Measurements from ENCODE around the gene RNF114.
"Not testable (repeated sequence)": the region's sequence is repeated elsewhere in the genome, so short reads cannot be mapped to it uniquely, and the experiment has no call there.

RNF114 gene

GRCh38 chr20:49957089-49957938 lies 21.1 kb downstream of the RNF114 start:
- H3K27ac Mint-ChIP-seq, result peak overlapping the region; percentile 95
- peaks cover 64% of the 10 kb centered on the region for H3K36me3 Mint-ChIP-seq
- not testable (repeated sequence) for H3K9me3 Mint-ChIP-seq; ATAC-seq; DNase-seq (ENCODE audit: low spot score in 2 of 2)
- H3K4me1 Mint-ChIP-seq, result peaks cover 29% of the 10 kb centered on the region
- H3K4me3 Mint-ChIP-seq, result peak overlapping the region; percentile 69

GRCh38 chr20:49961413-49961812 lies 25.2 kb downstream of the RNF114 start:
- no peak overlapping the region for H3K27ac Mint-ChIP-seq
- peaks cover 34% of the 10 kb centered on the region for H3K36me3 Mint-ChIP-seq
- peaks cover 25% of the 10 kb centered on the region for H3K4me1 Mint-ChIP-seq

GRCh38 chr20:49964964-49965780 lies 29.0 kb downstream of the RNF114 start:
- H3K27ac Mint-ChIP-seq, result no peak overlapping the region
- H3K36me3 Mint-ChIP-seq, result peaks cover 10% of the 10 kb centered on the region
- H3K4me1 Mint-ChIP-seq, result no peaks in the 10 kb centered on the region
- no peak overlapping the region for H3K4me3 Mint-ChIP-seq
- no peak for DNase-seq (ENCODE audit: low spot score in 2 of 2)
- no peaks in the 10 kb centered on the region for H3K9me3 Mint-ChIP-seq
- ATAC-seq, result peak; percentile 51

More at GRCh38 chr20:49961413-49961812, 25.2 kb downstream of the RNF114 start:
- no peak for ATAC-seq
- DNase-seq (ENCODE audit: low spot score in 2 of 2), result no peak
- H3K9me3 Mint-ChIP-seq, result no peaks in the 10 kb centered on the region
- no peak overlapping the region for H3K4me3 Mint-ChIP-seq

- H3K4me3 Mint-ChIP-seq, result no peak overlapping the region
- no peaks in the 10 kb centered on the region for H3K4me1 Mint-ChIP-seq
- H3K27ac Mint-ChIP-seq, result no peak overlapping the region
- H3K9me3 Mint-ChIP-seq, result no peaks in the 10 kb centered on the region
- no peak for DNase-seq (ENCODE audit: low spot score in 2 of 2)
- no peak for ATAC-seq
- peaks cover 10% of the 10 kb centered on the region for H3K36me3 Mint-ChIP-seq
Measured at GRCh38 chr20:49965781-49966305, 29.6 kb downstream of the RNF114 start.

GRCh38 chr20:49966861-49967260 lies 30.7 kb downstream of the RNF114 start:
- ATAC-seq (no peak), DNase-seq (ENCODE audit: low spot score in 2 of 2) (no peak)
- Mint-ChIP-seq H3K36me3 (peaks cover 10% of the 10 kb centered on the region), H3K9me3 (no peaks in the 10 kb centered on the region), H3K4me1 (no peaks in the 10 kb centered on the region), H3K27ac (no peak overlapping the region), H3K4me3 (no peak overlapping the region)

- Mint-ChIP-seq H3K9me3 (no peaks in the 10 kb centered on the region), H3K36me3 (peaks cover 3% of the 10 kb centered on the region), H3K4me3 (no peak overlapping the region), H3K27ac (no peak overlapping the region), H3K4me1 (no peaks in the 10 kb centered on the region)
- ATAC-seq, result no peak
- no peak for DNase-seq (ENCODE audit: low spot score in 2 of 2)
Measured at GRCh38 chr20:49969234-49969633, 33.0 kb downstream of the RNF114 start.

GRCh38 chr20:49969946-49970345 lies 33.7 kb downstream of the RNF114 start:
- H3K4me3 Mint-ChIP-seq, result no peak overlapping the region
- no peak overlapping the region for H3K27ac Mint-ChIP-seq
- DNase-seq (ENCODE audit: low spot score in 2 of 2) (no peak), ATAC-seq (no peak)
- H3K4me1 Mint-ChIP-seq, result no peaks in the 10 kb centered on the region
- H3K9me3 Mint-ChIP-seq, result no peaks in the 10 kb centered on the region
- H3K36me3 Mint-ChIP-seq, result no peaks in the 10 kb centered on the region

- no peak for DNase-seq (ENCODE audit: low spot score in 2 of 2)
- no peak overlapping the region for H3K4me3 Mint-ChIP-seq
- H3K4me1 Mint-ChIP-seq, result no peaks in the 10 kb centered on the region
- no peaks in the 10 kb centered on the region for H3K36me3 Mint-ChIP-seq
- H3K27ac Mint-ChIP-seq, result no peak overlapping the region
- no peaks in the 10 kb centered on the region for H3K9me3 Mint-ChIP-seq
- ATAC-seq, result no peak
Measured at GRCh38 chr20:49970498-49970897, 34.3 kb downstream of the RNF114 start.

GRCh38 chr20:49973981-49974380 lies 37.8 kb downstream of the RNF114 start:
- Mint-ChIP-seq H3K4me3 (no peak overlapping the region), H3K36me3 (no peaks in the 10 kb centered on the region), H3K4me1 (no peaks in the 10 kb centered on the region), H3K9me3 (no peaks in the 10 kb centered on the region), H3K27ac (no peak overlapping the region)
- no peak for ATAC-seq
- no peak for DNase-seq (ENCODE audit: low spot score in 2 of 2)

GRCh38 chr20:49976542-49976941 lies 40.3 kb downstream of the RNF114 start:
- Mint-ChIP-seq H3K27ac (no peak overlapping the region), H3K9me3 (no peaks in the 10 kb centered on the region), H3K36me3 (no peaks in the 10 kb centered on the region), H3K4me3 (no peak overlapping the region), H3K4me1 (no peaks in the 10 kb centered on the region)
- no peak for DNase-seq (ENCODE audit: low spot score in 2 of 2)
- ATAC-seq, result peak; percentile 38

GRCh38 chr20:49977740-49978139 lies 41.5 kb downstream of the RNF114 start:
- not testable (repeated sequence) for DNase-seq (ENCODE audit: low spot score in 2 of 2); H3K4me3 Mint-ChIP-seq; ATAC-seq; H3K36me3 Mint-ChIP-seq; H3K9me3 Mint-ChIP-seq; H3K27ac Mint-ChIP-seq; H3K4me1 Mint-ChIP-seq

GRCh38 chr20:49978685-49979029 lies 42.5 kb downstream of the RNF114 start:
- no peak for DNase-seq (ENCODE audit: low spot score in 2 of 2)
- Mint-ChIP-seq H3K4me1 (peaks cover 16% of the 10 kb centered on the region), H3K36me3 (peaks cover 7% of the 10 kb centered on the region), H3K27ac (no peak overlapping the region), H3K9me3 (no peaks in the 10 kb centered on the region), H3K4me3 (no peak overlapping the region)
- ATAC-seq, result no peak

- peak; percentile 72 to 86 for DNase-seq (ENCODE audit: low spot score in 2 of 2)
- no peak overlapping the region for H3K4me3 Mint-ChIP-seq
- no peaks in the 10 kb centered on the region for H3K9me3 Mint-ChIP-seq
- H3K27ac Mint-ChIP-seq, result no peak overlapping the region
- ATAC-seq, result peak; percentile 63
- H3K36me3 Mint-ChIP-seq, result peaks cover 7% of the 10 kb centered on the region
- H3K4me1 Mint-ChIP-seq, result peaks cover 22% of the 10 kb centered on the region
Measured at GRCh38 chr20:49979030-49979832, 43.0 kb downstream of the RNF114 start.

GRCh38 chr20:49980140-49981008 lies 44.2 kb downstream of the RNF114 start:
- DNase-seq (ENCODE audit: low spot score in 2 of 2) (no peak), ATAC-seq (no peak)
- H3K36me3 Mint-ChIP-seq, result peaks cover 7% of the 10 kb centered on the region
- H3K4me3 Mint-ChIP-seq, result no peak overlapping the region
- no peaks in the 10 kb centered on the region for H3K9me3 Mint-ChIP-seq
- H3K27ac Mint-ChIP-seq, result no peak overlapping the region
- peaks cover 22% of the 10 kb centered on the region for H3K4me1 Mint-ChIP-seq
